Dermis blood vessel endothelial cell (primary cell): Measurements from ENCODE around the gene KRTAP5-4. TPM values are rescaled to one million over a fixed set of nuclear protein-coding genes. Genes with fewer than 3 reads are reported as not detected.
"Not testable (repeated sequence)": the region's sequence is repeated elsewhere in the genome, so short reads cannot be mapped to it uniquely, and the experiment has no call there.

ENCODE experiments used
- DNase-seq: peaks from one replicate; pipeline ENCODE4 v3.0.0; 2010
- total RNA-seq: library from RNA; depleted of rRNA; stranded (reverse); fragments of >200 nt; gene quantifications from 2 replicates; pipeline ENCODE4 v1.2.3, GENCODE V29; 2014

Gene KRTAP5-4
- total RNA-seq: not detected in 2 replicates

DNA sequence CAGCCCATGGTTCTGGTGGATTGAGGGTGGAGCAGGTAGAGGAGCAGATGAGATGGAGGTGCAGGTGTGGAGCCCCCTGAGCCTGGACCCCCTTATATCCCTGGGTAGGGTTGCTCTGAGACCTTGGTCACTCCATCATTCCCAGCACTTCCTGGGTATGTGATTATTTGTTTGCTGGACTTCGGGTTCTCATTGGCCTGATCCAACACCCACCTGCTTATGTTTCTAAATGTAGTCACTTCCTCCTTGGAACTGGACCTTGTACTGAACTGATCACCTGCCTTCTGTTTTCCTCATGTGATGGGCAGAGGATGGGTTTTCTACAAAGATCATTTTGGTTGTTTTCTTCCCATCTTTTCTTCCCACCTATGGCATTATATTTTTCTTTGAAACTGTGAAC lies at the start of gene KRTAP5-4:
KRTAP5-4 (minus strand) TSS at position 53 of the 400 bp plus-strand sequence; CDS start at position 8, 45 bp downstream.
- no peak for DNase-seq

DNA sequence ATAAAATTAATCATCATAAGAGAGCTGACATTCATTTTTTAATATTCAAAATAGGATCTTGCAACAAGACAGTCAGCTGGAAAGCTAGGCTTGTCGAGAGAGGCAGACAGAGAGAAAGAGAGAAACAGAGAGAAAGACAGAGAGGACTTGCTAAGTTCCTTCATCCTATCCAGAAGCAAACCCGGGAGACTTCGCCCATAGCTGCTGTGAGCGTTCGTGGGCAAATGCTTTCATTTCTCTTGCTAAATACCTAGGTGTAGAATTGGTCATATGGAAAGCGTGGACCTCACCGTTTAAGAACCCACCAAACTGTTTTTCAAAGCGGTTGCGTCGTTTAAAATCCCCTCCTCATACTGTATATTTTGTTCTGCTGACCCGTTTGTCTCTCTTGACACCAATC lies 49.7 kb upstream of the KRTAP5-4 start:
- DNase-seq: no peak

DNA sequence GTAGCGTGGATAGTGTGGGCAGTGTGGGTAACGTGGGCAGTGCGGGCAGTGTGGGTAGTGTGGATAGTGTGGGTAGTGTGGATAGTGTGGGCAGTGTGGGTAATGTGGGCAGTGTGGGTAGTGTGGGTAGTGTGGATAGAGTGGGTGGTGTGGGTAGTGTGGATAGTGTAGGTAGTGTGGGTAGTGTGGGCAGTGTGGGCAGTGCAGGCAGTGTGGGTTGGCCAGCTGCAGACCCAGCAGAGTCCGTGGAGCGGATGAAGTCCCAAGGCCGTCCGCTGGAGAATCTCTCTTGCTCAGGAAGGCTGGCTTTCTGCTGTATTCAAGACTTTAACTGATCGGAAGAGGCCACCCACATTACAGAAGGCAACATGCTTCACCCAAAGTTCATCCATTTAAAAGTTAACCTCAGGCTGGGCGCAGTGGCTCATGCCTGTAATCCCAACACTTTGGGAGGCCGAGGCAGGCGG lies 49.0 kb upstream of the KRTAP5-4 start:
- DNase-seq: no peak

DNA sequence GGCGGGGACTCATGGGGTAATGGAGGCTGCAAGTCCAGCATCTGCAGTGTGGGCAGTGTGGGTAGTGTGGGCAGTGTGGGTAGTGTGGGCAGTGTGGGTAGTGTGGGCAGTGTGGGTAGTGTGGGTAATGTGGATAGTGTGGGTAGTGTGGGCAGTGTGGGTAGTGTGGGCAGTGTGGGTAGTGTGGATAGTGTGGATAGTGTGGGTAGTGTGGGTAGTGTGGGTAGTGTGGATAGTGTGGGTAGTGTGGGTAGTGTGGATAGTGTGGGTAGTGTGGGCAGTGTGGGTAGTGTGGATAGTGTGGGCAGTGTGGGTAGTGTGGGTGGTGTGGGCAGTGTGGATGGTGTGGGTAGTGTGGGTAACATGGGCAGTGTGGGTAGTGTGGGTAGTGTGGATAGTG lies 48.5 kb upstream of the KRTAP5-4 start:
- not testable (repeated sequence) for DNase-seq

- DNase-seq: no peak
Measured at GRCh38 chr11:1669546-1670218, 47.7 kb upstream of the KRTAP5-4 start.

GRCh38 chr11:1668911-1669473 lies 47.1 kb upstream of the KRTAP5-4 start:
- no peak for DNase-seq

- DNase-seq: no peak
Measured at GRCh38 chr11:1667906-1668305, 46.0 kb upstream of the KRTAP5-4 start.

GRCh38 chr11:1667121-1667850 lies 45.3 kb upstream of the KRTAP5-4 start:
- no peak for DNase-seq

- no peak for DNase-seq
Measured at GRCh38 chr11:1665313-1665712, 43.4 kb upstream of the KRTAP5-4 start.

GRCh38 chr11:1662699-1663283 lies 40.9 kb upstream of the KRTAP5-4 start:
- not testable (repeated sequence) for DNase-seq

- DNase-seq: not testable (repeated sequence)
Measured at GRCh38 chr11:1661454-1662269, 39.7 kb upstream of the KRTAP5-4 start.

GRCh38 chr11:1660111-1660867 lies 38.4 kb upstream of the KRTAP5-4 start:
- no peak for DNase-seq

DNA sequence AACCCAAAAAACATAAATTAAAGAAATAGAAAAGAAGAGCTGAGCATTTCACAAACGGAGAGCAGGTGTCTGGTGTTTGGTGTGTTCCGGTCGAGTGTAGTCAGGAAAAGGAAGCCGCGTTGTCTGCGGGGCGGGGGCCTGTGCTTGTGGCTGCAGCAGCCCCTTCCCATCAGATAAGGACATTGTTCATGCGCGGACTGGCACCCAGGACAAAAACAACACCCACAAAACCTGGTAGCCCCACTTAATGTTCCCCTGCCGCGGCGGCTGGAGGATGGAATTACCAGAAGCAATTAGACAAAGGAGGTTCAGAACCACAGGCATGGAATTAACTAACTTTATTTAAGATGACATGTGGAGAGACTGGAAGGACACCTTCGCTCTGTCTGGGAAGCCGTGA lies 37.6 kb upstream of the KRTAP5-4 start:
- no peak for DNase-seq

DNA sequence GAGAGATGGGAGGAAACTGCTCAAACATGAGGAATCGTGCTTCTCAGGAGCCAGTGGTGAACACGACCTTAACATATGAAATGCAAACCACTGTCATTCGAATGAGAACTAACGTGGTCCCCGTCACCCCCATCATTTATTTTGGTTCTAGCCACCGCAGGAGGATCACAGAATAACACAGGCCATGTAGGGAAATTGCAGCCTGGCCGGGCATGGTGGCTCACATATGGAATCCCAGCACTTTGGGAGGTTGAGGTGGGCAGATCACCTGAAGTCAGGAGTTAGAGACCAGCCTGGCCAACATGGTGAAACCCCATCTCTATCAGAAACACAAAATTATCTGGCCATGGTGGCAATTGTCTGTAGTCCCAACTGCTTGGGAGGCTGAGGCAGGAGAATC lies 34.7 kb upstream of the KRTAP5-4 start:
- DNase-seq: no peak

GRCh38 chr11:1656061-1656441 lies 34.1 kb upstream of the KRTAP5-4 start:
- no peak for DNase-seq

DNA sequence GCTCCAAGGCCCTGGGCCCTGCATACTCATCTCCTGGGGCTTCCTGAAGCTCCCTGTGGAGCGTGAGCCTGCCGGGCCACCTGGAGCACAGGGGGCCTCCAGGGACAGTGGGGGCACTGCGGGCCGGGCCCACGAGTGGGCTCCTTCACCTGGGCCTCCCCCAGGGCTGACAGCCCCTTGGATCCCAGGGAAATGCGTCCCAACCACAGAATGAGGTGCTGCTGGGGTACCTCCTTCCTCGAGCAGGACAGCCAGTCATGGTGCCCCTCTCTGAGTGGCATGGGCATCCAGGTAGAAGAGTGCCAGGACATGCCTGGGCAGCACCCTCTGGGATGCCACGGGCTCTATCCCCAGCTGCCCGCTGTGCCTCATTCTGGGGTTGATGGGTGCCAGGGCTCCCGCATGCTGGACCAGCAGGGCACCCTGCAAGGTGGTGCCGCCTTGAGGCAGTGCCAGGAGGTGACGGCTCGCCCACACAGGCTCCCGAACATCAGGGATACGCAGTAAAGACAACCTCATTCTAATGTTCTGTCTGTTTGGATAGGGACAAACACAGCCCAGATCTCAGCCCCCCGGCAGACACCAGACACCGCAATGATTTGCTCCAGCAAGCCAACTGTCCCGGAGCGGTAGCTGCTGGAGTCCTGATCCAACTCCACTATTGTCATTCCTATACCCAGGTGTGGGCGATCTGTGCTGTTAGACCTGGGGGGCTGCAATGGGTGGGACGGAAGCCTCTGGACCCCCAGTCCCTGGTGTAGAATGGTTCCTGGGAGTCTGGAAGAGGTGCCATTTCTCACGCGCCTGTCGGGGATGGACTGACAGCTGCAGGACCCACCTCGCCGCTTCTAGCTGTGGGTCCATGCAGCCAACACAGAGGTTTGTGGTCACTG lies 33.5 kb upstream of the KRTAP5-4 start:
- no peak for DNase-seq

GRCh38 chr11:1654388-1655167 lies 32.6 kb upstream of the KRTAP5-4 start:
- DNase-seq: peak; percentile 14

DNA sequence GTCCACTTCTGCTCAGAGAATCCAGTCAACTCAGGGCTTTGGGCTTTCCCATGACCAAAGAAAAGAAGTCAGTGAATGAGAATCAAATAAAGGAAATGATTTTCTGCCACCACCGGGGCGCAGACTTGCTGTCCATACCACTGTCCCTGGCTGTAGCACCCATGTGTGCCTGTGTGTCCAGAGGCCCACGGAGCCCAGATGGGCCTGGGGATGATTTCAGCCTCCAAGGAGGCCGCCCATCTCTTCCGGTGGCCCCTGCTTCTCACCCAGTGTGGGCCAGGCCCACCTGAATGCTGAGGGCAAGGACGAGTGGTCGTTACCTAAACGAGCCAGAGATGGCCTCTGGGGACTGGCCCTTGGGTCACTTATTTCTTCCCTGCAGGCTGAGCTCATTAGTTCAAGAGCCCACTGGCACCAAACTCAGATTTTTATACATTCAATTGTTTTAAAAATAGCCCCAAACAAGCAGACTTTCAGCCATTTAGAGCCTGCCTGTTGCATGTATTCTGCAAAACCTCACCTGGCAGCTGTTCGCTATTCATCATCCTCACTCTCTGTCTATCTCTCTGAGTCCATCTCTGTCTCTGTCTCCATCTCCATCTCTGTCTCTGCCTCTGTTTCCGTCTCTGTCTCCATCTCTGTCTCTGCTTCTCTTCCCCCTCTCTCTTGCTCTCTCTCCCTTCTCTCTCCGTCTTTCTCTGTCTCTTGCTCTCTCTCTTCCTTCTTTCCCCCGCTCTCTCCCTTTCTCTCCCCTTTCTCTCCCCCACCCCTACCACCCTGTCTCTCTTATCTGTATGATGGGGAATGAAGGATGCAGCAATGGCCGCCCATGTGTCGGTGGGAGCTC lies 31.8 kb upstream of the KRTAP5-4 start:
- DNase-seq: no peak
